ENCODE data around the gene DYNC2I2. TPM values are rescaled to one million over a fixed set of nuclear protein-coding genes. Genes with fewer than 3 reads are reported as not detected.
"Not testable (repeated sequence)": the region's sequence is repeated elsewhere in the genome, so short reads cannot be mapped to it uniquely, and the experiment has no call there.

DYNC2I2 gene
- total RNA-seq, 1 experiment from 2014 or later = 122 TPM

DNA sequence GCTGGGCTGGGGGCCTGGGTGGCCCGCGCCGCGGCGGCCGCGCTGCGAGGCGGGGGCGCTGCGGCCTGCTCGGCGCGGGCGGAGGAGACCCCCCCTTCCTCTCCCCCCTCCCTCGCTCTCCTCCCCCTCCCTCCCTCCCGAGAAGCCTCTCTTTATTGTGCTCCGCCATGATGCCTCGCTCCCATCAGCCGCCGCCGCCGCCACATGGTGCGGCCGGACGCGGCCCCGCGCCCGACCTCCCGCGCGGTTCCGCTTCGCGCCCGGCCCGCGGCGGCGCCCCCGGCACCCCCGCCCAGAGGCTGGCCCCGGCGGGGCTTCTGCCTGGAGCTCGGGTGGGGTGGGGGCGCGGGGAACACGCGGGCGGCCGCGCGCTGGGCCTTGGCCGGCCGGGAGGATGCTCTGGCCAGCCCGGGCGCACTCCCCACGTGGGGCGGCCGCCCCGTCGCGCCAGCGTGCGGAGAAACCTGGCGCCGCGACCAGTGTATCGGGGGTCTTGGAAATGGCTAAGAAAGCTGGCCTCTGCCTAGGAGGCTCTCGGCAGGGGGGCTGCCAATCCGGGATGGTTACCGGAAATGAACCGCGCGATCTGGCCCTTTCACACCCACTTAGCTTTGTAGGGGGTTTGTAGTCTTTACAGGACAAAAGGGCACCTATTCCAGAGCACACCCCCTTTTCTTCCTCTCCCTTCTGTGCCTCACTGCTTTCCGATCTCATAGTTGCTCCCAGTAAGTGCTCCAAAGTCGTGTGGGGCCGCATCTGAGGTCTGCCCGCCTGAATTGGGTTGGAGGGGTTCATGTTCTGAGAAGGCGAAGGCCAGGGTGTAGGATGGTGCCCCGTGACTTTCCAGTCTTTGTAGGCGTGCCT, 33.4 kb upstream of the DYNC2I2 start:
- DNase-seq = peak; percentile 46
- Histone ChIP-seq H3K4me3 (peak overlapping the region; percentile 89), H3K36me3 (peaks cover 43% of the 10 kb centered on the region), H3K27me3 (no peaks in the 10 kb centered on the region), H3K9me3 (no peaks in the 10 kb centered on the region)

DNA sequence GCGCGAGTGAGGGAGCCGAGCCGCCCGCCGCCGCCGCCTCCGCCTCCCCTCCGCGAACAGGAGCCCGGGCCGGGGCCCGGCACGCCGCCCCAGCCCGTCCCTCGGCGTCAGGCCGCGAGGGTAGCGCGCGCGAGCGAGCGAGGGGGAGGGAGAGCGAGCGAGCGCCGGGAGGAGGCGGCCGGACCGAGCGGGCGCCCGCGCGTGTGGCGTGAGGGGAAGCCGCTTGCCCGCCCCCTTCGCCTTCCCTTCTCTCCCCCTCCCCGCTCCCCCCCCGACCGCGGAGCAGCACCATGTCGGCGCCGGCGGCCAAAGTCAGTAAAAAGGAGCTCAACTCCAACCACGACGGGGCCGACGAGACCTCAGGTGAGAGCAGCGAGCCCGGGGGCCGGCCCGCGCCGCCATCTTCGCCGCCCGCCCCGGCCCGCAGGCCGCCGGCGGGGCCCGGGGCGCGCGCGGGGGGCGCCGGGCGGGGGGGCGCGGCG, 32.7 kb upstream of the DYNC2I2 start:
- H3K9me3 ChIP-seq = no peaks in the 10 kb centered on the region
- DNase-seq = no peak
- H3K27me3 ChIP-seq = no peaks in the 10 kb centered on the region
- peak overlapping the region; percentile 53 for H3K4me3 ChIP-seq
- H3K36me3 ChIP-seq = peaks cover 41% of the 10 kb centered on the region

DNA sequence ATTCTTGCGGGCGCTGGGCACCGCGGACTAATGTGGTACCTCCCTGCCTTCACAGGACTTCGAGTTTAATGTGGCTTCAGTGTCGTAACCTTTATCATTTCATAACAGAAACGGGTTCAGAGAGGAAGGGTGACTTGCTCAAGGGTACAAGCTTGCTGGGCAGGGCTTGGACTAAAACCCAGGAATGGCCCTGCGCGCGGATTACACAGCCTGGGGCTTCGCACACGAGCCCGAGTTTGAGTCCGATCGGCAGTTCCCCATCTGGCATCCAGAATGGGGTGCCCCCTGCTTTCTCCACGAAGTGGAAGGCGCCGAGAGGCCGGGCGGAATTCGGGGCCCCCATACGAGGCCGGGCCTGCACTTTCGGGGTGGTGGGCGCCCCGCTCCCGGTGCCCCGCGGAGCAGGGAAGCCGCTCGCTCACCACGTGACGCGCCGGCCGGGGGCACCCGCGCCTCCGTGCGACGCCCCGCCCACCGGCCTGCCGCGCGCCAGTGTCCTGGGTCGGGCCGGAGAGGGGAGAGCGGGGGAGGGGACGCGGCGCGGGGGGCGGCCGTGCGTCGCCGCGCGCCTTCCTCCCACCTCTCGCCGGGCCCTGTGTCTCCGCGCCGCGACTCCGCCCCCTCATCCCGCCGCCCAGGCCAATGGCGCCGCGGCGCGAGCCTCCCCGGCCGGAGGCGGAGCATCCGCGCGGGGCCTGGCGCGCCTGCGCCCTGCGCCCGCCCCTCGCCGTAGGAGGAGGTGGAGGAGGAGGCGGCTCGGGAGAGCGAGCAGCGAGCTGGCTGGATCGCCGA, 32.0 kb upstream of the DYNC2I2 start, which contains the start of gene SET:
Gene SET, plus strand, starts transcription at position 722 of the 792 bp plus-strand sequence. CDS start 361 bp downstream, outside the sequence.
- peak; percentile 94 for DNase-seq
- peaks cover 34% of the 10 kb centered on the region for H3K36me3 ChIP-seq
- peak within 1 kb of the TSS; percentile 89 for H3K4me3 ChIP-seq
- no peaks in the 10 kb centered on the region for H3K9me3 ChIP-seq
- no peaks in the 10 kb centered on the region for H3K27me3 ChIP-seq

DNA sequence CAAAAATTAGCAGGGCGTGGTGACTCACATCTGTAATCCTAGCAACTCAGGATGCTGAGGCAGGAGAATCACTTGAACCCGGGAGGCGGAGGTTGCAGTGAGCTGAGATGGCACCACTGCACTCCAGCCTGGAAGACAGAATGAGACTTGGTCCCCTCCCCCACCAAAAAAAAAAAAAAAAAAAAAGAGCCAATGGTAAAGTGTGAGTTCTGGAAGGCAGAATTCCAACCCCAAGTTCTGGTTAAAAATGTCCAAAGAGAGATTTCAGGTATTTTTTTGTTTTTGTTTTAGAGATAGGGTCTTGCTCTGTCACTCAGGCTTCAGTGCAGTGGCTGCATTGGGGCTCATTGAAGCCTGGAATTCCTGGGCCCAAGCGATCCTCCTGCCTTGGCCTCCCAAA, 30.8 kb upstream of the DYNC2I2 start:
- Histone ChIP-seq H3K4me3 (no peak overlapping the region), H3K27me3 (no peaks in the 10 kb centered on the region), H3K9me3 (no peaks in the 10 kb centered on the region), H3K36me3 (peaks cover 22% of the 10 kb centered on the region)
- DNase-seq = no peak

DNA sequence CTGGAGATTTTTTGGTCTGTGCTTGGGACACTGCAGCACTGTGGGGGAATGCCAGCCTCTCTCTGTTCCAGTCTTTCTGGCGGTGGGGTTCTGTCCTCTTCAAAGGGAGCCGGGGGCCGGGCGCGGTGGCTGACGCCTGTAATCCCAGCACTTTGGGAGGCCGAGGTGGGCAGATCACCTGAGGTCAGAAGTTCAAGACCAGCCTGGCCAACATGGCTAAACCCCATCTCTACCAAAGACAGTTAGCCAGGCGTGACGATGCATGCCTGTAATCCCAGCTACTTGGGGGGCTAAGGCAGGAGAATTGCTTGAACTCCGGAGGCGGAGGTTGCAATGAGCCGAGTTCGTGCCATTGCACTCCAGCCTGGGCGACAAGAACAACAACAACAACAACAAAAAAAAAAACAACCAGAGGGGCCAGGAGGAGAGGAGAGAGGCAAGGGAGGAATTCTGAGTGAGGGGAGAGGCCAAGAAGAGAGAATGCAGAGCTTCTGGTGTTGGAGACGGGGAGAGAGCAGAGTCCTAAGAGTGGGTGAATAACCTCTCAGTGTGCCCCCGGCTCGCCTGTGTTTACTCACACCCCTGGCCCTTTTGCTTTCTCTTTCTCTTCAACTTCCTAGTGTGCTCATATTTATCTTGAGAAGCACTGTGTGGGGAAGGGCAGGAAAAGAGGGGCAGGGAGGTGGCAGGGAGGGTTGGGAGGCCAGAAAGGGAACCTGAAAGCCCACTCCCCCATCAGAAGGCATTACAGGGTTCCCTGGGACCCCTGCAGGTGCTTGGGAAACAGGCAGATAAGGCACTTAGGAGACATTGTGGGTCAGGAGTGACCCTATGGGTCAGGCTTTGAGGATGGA, 29.2 kb upstream of the DYNC2I2 start:
- peaks cover 8% of the 10 kb centered on the region for H3K36me3 ChIP-seq
- H3K4me3 ChIP-seq = no peak overlapping the region
- no peaks in the 10 kb centered on the region for H3K27me3 ChIP-seq
- DNase-seq = no peak
- no peaks in the 10 kb centered on the region for H3K9me3 ChIP-seq

DNA sequence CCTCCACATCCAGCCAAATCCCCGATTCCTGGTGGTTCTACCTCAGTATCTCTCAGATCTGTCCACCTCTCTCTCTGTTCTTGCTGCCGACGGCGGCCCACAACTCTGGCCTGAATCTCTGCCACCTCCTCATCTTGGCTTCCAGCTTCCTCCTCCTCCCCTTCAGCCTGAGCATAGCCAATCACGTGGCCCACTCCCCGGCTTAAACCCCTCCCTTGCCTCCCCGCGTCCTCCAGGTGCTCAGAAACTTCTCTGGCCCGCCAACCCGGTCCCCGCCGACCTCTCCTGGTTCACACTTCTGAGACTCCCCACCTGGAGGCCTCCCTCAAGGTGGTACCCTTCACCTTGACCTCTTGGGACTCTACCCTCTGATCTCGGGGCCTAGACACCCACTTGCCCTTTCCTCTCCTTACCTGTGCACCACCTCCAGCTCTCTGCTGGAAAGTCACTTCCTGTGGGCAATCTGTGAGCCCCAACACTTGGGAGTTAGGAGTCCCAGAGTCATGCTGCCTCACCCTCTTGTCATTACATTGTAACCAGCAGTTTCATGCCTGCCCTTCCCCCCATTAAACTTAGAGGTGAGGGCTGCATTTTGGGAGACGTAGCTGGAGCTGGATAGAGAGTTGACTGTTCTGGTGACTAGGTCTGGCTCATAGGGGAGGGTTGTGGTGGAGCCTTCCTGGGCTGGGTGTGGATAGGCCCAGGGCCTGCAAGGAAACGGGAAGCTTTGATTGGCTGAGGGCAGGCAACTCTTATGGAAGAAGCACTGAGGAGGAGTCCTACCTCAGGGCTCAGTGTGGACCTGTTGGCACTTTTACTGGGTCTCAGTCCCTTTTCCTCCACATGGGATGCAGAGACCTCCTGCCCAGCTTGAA, 27.9 kb upstream of the DYNC2I2 start:
- no peaks in the 10 kb centered on the region for H3K36me3 ChIP-seq
- H3K27me3 ChIP-seq = no peaks in the 10 kb centered on the region
- H3K4me3 ChIP-seq = peak overlapping the region; percentile 68
- no peaks in the 10 kb centered on the region for H3K9me3 ChIP-seq
- peak; percentile 83 for DNase-seq

DNA sequence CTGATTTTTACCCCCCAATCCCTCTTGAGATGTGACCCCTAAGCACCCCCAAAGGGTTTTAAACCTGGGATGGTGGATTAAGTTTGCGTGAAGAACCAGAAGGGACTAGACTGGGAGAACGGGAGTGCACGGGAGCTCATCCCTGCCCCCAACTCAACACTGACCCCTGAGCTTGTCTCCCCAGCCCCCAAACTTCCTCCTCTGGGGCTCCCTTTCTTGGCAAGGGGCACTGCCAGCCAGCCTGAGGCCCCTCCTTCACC, 27.3 kb upstream of the DYNC2I2 start:
- Histone ChIP-seq H3K36me3 (no peaks in the 10 kb centered on the region), H3K9me3 (no peaks in the 10 kb centered on the region), H3K27me3 (no peaks in the 10 kb centered on the region), H3K4me3 (peak overlapping the region; percentile 68)
- DNase-seq = no peak

DNA sequence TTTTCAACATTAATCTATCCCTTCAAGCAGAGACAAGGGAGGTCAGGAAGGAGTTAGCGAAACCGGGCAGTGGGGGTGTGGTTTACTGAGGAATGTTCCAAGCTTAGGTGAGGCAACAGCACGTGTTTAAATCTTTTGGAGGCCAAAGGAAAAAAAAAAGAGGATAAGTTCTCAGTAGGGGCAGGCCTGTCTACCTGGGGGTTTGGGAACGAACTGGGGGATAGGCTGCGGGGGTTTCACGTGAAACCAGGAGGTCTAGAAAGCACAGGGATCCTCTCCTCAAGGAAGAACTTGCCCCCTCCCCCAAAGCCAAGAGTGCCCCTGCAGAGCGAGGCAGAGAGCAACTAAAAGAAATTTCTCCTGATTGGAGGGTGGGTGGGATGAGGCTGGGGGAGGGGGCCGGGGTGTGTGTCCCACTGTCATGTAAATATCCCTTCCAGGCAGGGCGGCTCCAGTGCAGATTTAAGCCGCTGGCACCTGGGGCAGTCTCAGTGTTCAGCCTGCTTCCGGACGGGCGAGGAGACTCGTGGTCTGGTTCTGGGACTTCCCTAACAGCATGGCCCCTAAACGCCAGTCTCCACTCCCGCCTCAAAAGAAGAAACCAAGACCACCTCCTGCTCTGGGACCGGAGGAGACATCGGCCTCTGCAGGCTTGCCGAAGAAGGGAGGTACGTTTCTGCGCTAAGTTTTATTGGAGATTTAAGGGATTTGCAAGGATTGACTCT, 26.9 kb upstream of the DYNC2I2 start:
- H3K4me3 ChIP-seq = peak overlapping the region; percentile 68
- no peaks in the 10 kb centered on the region for H3K27me3 ChIP-seq
- no peaks in the 10 kb centered on the region for H3K9me3 ChIP-seq
- DNase-seq = peak; percentile 46
- H3K36me3 ChIP-seq = no peaks in the 10 kb centered on the region

DNA sequence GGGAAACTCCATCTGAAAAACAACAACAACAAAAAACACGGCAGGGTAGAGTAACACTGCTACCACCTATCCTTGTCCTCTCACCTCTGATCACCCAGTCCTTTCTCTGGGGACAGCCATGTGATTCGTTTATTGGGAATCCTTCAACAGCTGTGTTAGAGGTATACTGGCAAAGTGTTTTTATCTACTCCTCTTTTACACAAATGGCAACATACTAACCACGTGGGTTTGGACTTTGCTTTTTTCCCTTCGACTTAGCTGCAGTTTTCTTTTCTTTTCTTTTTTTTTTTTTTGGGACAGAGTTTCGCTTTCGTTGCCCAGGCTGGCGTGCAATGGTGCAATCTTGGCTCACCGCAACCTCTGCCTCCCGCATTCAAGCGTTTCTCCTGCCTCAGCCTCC, 21.1 kb upstream of the DYNC2I2 start:
- Histone ChIP-seq H3K4me3 (no peak overlapping the region), H3K36me3 (no peaks in the 10 kb centered on the region), H3K9me3 (no peaks in the 10 kb centered on the region), H3K27me3 (no peaks in the 10 kb centered on the region)
- DNase-seq = no peak

DNA sequence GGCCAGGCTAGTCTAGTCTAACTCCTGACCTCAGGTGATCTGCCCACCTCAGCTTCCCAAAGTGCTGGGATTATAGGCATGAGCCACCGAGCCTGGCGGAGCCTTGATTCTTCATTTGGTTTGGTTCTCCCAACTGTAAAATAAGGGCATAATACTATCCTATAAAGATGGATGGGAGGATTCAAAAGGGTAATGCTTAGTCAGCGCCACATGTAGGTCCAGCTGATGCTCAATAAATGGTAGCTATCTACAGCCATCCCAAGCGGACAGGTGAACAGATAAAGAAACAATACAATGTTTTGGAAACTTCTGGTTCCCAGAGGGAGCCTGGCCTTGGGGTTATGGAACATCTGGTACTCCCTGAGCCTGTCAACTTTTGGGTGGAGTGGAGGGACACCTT, 18.7 kb upstream of the DYNC2I2 start:
- Histone ChIP-seq H3K4me3 (no peak overlapping the region), H3K36me3 (no peaks in the 10 kb centered on the region), H3K9me3 (no peaks in the 10 kb centered on the region), H3K27me3 (no peaks in the 10 kb centered on the region)
- DNase-seq = no peak

DNA sequence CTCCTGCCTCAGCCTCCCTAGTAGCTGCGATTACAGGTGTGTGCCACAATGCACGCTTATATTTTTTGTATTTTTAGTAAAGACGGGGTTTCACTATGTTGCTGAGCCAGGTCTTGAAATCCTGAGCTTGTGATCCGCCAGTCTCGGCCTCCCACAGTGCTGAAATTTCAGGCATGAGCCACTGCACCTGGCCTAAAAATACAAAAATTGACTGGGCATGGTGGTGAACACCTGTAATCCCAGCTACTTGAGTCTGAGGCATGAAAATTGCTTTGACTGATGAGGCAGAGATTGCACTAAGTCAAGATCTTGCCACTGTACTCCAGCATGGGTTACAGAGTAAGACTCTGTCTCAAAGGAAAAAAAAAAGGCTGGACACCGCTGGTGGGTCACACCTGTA, 13.1 kb upstream of the DYNC2I2 start:
- Histone ChIP-seq H3K36me3 (no peaks in the 10 kb centered on the region), H3K9me3 (no peaks in the 10 kb centered on the region), H3K27me3 (no peaks in the 10 kb centered on the region), H3K4me3 (no peak overlapping the region)
- DNase-seq = no peak

DNA sequence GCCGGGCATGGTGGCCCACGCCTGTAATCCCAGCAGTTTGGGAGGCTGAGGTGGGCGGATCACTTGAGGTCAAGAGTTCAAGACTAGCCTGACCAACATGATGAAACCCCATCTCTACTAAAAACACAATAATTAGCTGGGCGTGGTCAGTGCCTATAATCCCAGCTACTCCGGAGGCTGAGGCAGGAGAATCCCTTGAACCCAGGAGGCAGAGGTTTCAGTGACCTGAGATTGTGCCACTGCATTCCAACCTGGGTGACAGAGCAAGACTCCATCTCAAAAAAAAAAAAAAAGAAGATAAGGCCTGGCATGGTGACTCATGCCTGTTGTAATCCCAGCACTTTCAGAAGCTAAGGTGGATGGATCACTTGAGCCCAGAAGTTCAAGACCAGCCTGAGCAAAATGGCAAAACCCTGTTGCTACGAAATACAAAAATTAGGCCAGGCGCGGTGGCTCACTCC, 9.9 kb upstream of the DYNC2I2 start:
- H3K4me3 ChIP-seq, H3K9me3 ChIP-seq, H3K27me3 ChIP-seq, H3K36me3 ChIP-seq: not testable (repeated sequence)
- DNase-seq = peak; percentile 10

DNA sequence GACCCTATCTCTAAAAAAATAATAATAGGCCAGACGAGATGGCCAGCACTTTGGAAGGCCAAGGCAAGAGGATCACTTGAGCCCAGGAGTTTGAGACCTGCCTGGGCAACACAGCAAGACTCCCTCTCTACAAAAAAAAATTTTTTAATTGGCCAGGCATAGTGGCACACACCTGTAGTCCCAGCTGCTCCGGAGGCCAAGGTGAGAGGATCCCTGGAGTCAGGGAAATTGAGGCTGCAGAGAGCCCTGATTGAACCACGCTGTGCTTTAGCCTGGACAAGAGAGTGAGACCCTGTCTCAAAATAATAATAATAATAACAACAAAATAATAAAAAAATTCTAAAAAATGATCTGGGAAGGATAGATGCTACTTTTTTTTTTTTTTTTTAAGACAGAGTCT, 1.1 kb upstream of the DYNC2I2 start:
- no peak for DNase-seq
- no peaks in the 10 kb centered on the region; the same call in none of the 2 replicates for H3K36me3 ChIP-seq
- H3K9me3 ChIP-seq = no peaks in the 10 kb centered on the region
- H3K4me3 ChIP-seq = no peak overlapping the region
- no peaks in the 10 kb centered on the region for H3K27me3 ChIP-seq

DNA sequence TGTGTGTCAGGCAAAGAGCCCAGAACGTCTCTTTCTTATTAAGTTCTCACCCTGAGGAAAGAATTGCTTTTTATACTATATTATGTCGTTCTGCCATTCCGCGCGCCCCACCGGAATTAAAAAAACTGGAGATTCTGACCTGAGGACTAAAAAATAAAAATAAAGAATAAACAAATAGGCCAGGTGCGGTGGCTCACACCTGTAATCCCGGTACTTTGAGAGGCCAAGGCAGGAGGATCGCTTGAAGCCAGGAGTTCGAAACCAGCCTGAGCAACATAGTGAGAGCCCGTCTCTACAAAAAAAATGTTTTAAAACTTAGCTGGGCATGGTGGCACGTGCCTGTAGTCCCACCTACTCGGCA, 677 bp upstream of the DYNC2I2 start:
- no peaks in the 10 kb centered on the region for H3K9me3 ChIP-seq
- H3K27me3 ChIP-seq = no peaks in the 10 kb centered on the region
- H3K36me3 ChIP-seq = no peaks in the 10 kb centered on the region; the same call in none of the 2 replicates
- no peak for DNase-seq
- peak overlapping the region; percentile 59 for H3K4me3 ChIP-seq

DNA sequence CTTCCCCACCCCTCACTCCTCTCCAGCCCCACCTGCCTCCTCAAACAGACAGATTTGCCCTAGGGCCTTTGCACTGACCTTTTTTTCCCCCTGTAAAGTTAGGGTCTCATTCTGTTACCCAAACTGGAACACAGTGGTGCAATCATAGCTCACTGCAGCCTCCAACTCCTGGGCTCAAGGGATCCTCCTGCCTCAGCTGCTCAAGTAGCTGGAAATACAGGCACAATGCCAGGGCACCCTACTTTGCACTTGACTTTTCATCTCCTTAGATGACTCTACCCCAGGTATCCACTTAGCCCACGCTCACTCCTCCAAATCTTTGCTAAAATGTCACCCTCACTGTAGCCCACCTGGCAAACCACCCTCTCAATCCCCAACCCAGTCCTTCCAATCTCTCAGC, 2.2 kb downstream of the DYNC2I2 start:
- no peak for DNase-seq
- H3K9me3 ChIP-seq = no peaks in the 10 kb centered on the region
- H3K27me3 ChIP-seq = no peaks in the 10 kb centered on the region
- no peak overlapping the region for H3K4me3 ChIP-seq
- no peaks in the 10 kb centered on the region; the same call in none of the 2 replicates for H3K36me3 ChIP-seq
